ENCODE measurements around the gene GAREM1. TPM values are rescaled to one million over a fixed set of nuclear protein-coding genes. Genes with fewer than 3 reads are reported as not detected.

Gene GAREM1
- total and polyA plus RNA-seq, 2 of the 8 experiments (the other 6 are each of a cell fraction or from before 2014, with no cell fraction given): 3.6 to 9.2 TPM

DNA sequence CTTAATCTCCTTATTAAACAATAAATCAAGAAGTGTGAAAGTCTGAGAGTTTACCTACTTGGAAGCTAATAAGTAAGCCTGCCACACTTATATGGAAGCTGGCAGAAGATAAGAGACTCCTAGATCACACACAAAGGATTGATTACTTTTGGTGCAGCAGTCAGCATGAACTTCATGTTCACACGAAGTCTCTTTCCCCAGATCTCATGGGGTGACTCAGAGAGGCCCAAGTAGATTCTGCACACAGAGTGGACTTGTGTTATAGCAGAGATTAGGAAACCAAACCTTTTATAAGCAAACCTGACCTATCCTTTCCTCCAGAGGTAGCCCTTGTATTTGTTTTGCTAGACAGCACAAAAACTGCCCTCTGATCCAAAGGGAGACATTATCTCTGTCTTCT, 9.9 kb upstream of the GAREM1 start:
- Histone ChIP-seq H3K4me3 (ENCODE audit: extremely low read depth in 1 of 4, insufficient read depth in 2 of 4, low read depth in 3 of 4, low read length in 4 of 4) (no peak overlapping the region), H3K9me3 (ENCODE audit: insufficient read depth in 2 of 2, low read depth in 1 of 2, low read length in 1 of 2) (no peaks in the 10 kb centered on the region; a peak in 1 of 4 replicates), H3K23me2 (ENCODE audit: low read depth, low read length) (no peaks in the 10 kb centered on the region), H3K4me2 (ENCODE audit: insufficient read depth in 1 of 2, low read depth in 2 of 2, low read length in 2 of 2) (no peak overlapping the region), H3K79me2 (ENCODE audit: control insufficient read depth in 1 of 2, insufficient read depth in 2 of 2, low read length in 2 of 2) (no peaks in the 10 kb centered on the region), H3K14ac (ENCODE audit: insufficient read length) (no peak overlapping the region), H2BK12ac (ENCODE audit: low read depth, low read length) (no peak overlapping the region), H3K36me3 (ENCODE audit: control insufficient read depth in 2 of 4, insufficient read depth in 4 of 4, low read length in 3 of 4) (no peaks in the 10 kb centered on the region), H3K18ac (ENCODE audit: extremely low read depth, low read length) (no peak overlapping the region), H3K79me1 (ENCODE audit: low read depth, low read length) (no peaks in the 10 kb centered on the region), H4K8ac (ENCODE audit: extremely low read depth, insufficient read depth, low read length) (no peak overlapping the region), H2AFZ (ENCODE audit: low read length) (no peak overlapping the region), H3K56ac (replicated peaks; ENCODE audit: insufficient read length, low read depth, low read length) (no peak overlapping the region), H4K5ac (ENCODE audit: insufficient read length, low read depth, low read length) (no peak overlapping the region), H3K23ac (ENCODE audit: insufficient read length) (no peak overlapping the region), H4K20me1 (replicated peaks in 1 of 2; ENCODE audit: control insufficient read depth in 1 of 2, insufficient read depth in 2 of 2, low read length in 2 of 2) (no peaks in the 10 kb centered on the region), H2BK15ac (ENCODE audit: low read length) (no peak overlapping the region), H3K27me3 (replicated peaks in 1 of 4; ENCODE audit: control insufficient read depth in 3 of 4, extremely low read depth in 1 of 4, insufficient read depth in 3 of 4, low read length in 3 of 4) (no peaks in the 10 kb centered on the region; a peak in 1 of 7 replicates), H3K27ac (ENCODE audit: low read depth, low read length) (no peak overlapping the region), H3K9ac (replicated peaks in 1 of 4; ENCODE audit: extremely low read depth in 1 of 4, low read depth in 3 of 4, low read length in 3 of 4) (no peak overlapping the region), H3K4ac (replicated peaks; ENCODE audit: insufficient read length, low read depth, low read length) (no peak overlapping the region), H2BK5ac (ENCODE audit: low read depth, low read length) (no peak overlapping the region), H3K4me1 (replicated peaks in 1 of 4; ENCODE audit: control insufficient read depth in 3 of 4, insufficient read depth in 4 of 4, low read length in 3 of 4) (no peaks in the 10 kb centered on the region), H2AK5ac (ENCODE audit: low read depth, low read length) (no peak overlapping the region), H2BK20ac (ENCODE audit: low read length) (no peak overlapping the region), H4K91ac (replicated peaks; ENCODE audit: insufficient read length, low read length) (no peak overlapping the region), H2BK120ac (replicated peaks; ENCODE audit: low read depth, low read length) (no peak overlapping the region)
- TF ChIP-seq JUN (IDR thresholded peaks at IDR 0.05; ENCODE audit: low read depth, low read length) (no peak), NANOG (IDR thresholded peaks at IDR 0.05; ENCODE audit: insufficient read depth, low read depth, low read length, poor library complexity, severe bottlenecking) (no peak), RBBP5 (IDR thresholded peaks at IDR 0.05; ENCODE audit: borderline replicate concordance, low read depth, low read length) (no peak), GABPA (IDR thresholded peaks at IDR 0.05; ENCODE audit: borderline replicate concordance, insufficient read depth, low read length) (no peak), BCL11A (IDR thresholded peaks at IDR 0.05; ENCODE audit: low read depth in 2 of 2, low read length in 2 of 2) (no peak), RNF2 (IDR thresholded peaks at IDR 0.05; ENCODE audit: borderline replicate concordance, low read depth, low read length, missing control alignments, poor library complexity, severe bottlenecking) (no peak), HDAC6 (IDR thresholded peaks at IDR 0.05; ENCODE audit: low read depth, low read length) (no peak), SAP30 (IDR thresholded peaks at IDR 0.05; ENCODE audit: insufficient read depth, insufficient replicate concordance, low read length) (no peak)
- TF ChIP-seq, protein P1, sequence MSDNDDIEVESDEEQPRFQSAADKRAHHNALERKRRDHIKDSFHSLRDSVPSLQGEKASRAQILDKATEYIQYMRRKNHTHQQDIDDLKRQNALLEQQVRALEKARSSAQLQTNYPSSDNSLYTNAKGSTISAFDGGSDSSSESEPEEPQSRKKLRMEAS (IDR thresholded peaks at IDR 0.05): no peak
- TF ChIP-seq, protein P2, sequence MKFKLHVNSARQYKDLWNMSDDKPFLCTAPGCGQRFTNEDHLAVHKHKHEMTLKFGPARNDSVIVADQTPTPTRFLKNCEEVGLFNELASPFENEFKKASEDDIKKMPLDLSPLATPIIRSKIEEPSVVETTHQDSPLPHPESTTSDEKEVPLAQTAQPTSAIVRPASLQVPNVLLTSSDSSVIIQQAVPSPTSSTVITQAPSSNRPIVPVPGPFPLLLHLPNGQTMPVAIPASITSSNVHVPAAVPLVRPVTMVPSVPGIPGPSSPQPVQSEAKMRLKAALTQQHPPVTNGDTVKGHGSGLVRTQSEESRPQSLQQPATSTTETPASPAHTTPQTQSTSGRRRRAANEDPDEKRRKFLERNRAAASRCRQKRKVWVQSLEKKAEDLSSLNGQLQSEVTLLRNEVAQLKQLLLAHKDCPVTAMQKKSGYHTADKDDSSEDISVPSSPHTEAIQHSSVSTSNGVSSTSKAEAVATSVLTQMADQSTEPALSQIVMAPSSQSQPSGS (IDR thresholded peaks at IDR 0.05; ENCODE audit: low read length): no peak
- 65% methylated on average over 1 of the region's 1 CpG; no CpG with 5 or more reads in 1 of the 2 experiments for WGBS, 2 experiments (ENCODE audit: extremely low coverage in 1 of 2, insufficient coverage in 1 of 2, insufficient read length in 1 of 2, insufficient replicate concordance in 2 of 2, low coverage in 1 of 2, low lambda C conversion rate in 2 of 2, missing lambda C conversion rate in 1 of 2)
- FAIRE-seq: no peak
- no peak for DNase-seq (ENCODE audit: low read depth in 1 of 2, low spot score in 2 of 2)
- ChIA-PET POLR2A (ENCODE audit: partially characterized antibody) (interaction anchor here (1.2 kb wide), 1 partner anchor 31 kb away, joined by 3 read pairs; no protein-coding TSS in a partner anchor), CTCF (ENCODE audit: partially characterized antibody) (no interaction called here)

Measured in H1 (cell line).